ENCODE data around the gene OR6B1.
"Not testable (repeated sequence)": the region's sequence is repeated elsewhere in the genome, so short reads cannot be mapped to it uniquely, and the experiment has no call there.

The OR6B1 gene

GRCh38 chr7:144036302-144036885 lies 36.3 kb downstream of the OR6B1 start:
- ChIA-PET CTCF (interaction anchor here (1.3 kb wide), 1 partner anchor 10 kb away, joined by 3 read pairs; no protein-coding TSS in a partner anchor), POLR2A (no interaction called here)
- no peak for TF ChIP-seq BHLHE40 (IDR thresholded peaks at IDR 0.05; ENCODE audit: borderline replicate concordance)
- TF ChIP-seq ELF4 (IDR thresholded peaks at IDR 0.05): no peak
- DNase-seq (ENCODE audit: extremely low spot score): no peak

DNA sequence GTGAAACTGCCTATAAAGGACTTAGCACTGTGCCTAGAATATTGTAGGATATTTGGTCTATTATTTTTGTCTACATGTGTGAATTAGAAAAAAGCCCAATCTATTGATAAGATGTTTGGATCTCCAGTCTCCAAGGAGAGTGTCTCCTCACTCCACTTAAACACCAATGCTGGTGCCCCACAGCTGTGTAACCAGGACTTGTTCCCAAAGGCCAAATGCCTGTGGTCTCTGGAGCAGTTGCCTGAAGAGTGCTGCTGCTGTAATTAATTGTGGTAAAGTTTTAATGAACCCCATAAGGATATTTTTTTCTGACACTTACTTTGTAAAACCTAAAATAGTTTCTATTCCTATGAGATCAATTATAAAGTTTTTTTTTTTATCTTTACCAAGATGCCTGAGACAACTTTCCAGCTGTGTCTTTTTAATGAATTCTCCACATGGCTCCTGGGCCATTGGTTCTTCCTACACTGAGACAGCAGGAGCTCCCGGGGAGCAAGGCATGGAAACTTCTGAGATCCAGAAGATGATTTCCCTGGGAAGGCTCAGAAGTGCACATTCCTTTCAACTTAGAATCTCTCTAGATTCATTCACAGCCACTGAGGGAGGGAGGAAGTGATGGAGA lies 37.4 kb downstream of the OR6B1 start:
- CTCF ChIA-PET: no interaction called here
- POLR2A ChIA-PET: no interaction called here
- no peak for DNase-seq (ENCODE audit: extremely low spot score)

GRCh38 chr7:144038887-144039286 lies 38.8 kb downstream of the OR6B1 start:
- POLR2A ChIA-PET: no interaction called here
- no peak for TF ChIP-seq FOXM1 (IDR thresholded peaks at IDR 0.05; ENCODE audit: borderline replicate concordance)
- no peak for TF ChIP-seq ZNF384 (IDR thresholded peaks at IDR 0.05)
- CTCF ChIA-PET: no interaction called here
- DNase-seq (ENCODE audit: extremely low spot score): no peak

More for the DNA sequence above, 37.4 kb downstream of the OR6B1 start:
- no peak for TF ChIP-seq CTBP1 (IDR thresholded peaks at IDR 0.05; ENCODE audit: borderline replicate concordance)
- TF ChIP-seq PKNOX1 (IDR thresholded peaks at IDR 0.05): no peak

- no peak for TF ChIP-seq LEF1 (IDR thresholded peaks at IDR 0.05; ENCODE audit: borderline replicate concordance)
- no peak for TF ChIP-seq SP1 (IDR thresholded peaks at IDR 0.05)
- no peak for TF ChIP-seq HDGF (IDR thresholded peaks at IDR 0.05; ENCODE audit: borderline replicate concordance)
- DNase-seq (ENCODE audit: extremely low spot score): no peak
- ChIA-PET POLR2A (no interaction called here), CTCF (no interaction called here)
Measured at GRCh38 chr7:144048648-144049047, 48.5 kb downstream of the OR6B1 start, which contains the start of gene OR2A5. TSS of gene OR2A5 (plus strand) at chr7:144048948. CDS start at chr7:144050402, 1,454 bp downstream.

DNA sequence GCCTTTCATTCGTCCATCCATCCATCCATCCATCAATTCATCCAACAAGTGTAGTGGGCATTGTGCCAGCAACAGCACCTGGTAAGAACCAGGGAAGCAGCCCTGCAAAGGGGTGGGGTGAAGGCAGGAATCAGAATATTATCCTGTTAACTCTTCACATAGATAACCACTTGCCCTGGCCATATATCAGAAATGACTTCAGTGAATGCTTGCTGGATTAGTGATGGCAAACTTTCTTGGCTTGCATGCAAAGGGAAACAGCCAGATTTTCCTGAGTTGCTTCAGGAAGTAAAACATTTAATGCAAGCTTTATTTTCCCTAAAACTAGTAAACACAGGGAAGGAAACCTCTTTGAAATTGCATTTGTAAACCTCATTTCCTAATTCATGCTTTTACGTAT lies 49.4 kb downstream of the OR6B1 start:
- TF ChIP-seq PKNOX1 (IDR thresholded peaks at IDR 0.05) (no peak), FOXK2 (IDR thresholded peaks at IDR 0.05) (no peak), ELF4 (IDR thresholded peaks at IDR 0.05) (no peak), L3MBTL2 (conservative IDR thresholded peaks at IDR 0.05) (no peak), TARDBP (IDR thresholded peaks at IDR 0.05) (no peak), SP1 (IDR thresholded peaks at IDR 0.05) (no peak), SUZ12 (IDR thresholded peaks at IDR 0.05) (no peak), LEF1 (IDR thresholded peaks at IDR 0.05; ENCODE audit: borderline replicate concordance) (no peak), FOXA1 (IDR thresholded peaks at IDR 0.05) (no peak), HDGF (IDR thresholded peaks at IDR 0.05; ENCODE audit: borderline replicate concordance) (no peak), BHLHE40 (IDR thresholded peaks at IDR 0.05; ENCODE audit: borderline replicate concordance) (no peak), ARNT (IDR thresholded peaks at IDR 0.05) (no peak), CTBP1 (IDR thresholded peaks at IDR 0.05; ENCODE audit: borderline replicate concordance) (no peak), FOXM1 (IDR thresholded peaks at IDR 0.05; ENCODE audit: borderline replicate concordance) (no peak), NFRKB (IDR thresholded peaks at IDR 0.05) (no peak)
- POLR2A ChIA-PET: no interaction called here
- CTCF ChIA-PET: no interaction called here
- DNase-seq (ENCODE audit: extremely low spot score): no peak

DNA sequence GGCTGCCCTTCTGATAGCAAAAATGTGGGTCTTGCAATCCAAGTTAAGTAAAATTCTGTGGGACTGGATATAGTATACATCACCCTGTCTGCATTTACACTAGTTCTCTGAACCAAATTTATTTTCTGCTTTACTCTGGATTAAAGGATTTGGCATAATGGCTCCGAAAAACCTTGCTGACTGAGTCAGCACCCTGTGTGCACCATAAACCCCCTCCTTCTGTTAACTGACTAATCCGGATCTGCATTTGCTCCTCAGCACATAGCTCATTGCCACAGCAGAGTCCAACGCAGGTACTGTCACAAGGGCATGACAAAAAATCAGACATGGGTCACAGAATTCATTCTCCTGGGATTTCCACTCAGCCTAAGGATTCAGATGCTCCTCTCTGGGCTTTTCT lies 50.0 kb downstream of the OR6B1 start:
- DNase-seq (ENCODE audit: extremely low spot score): no peak
- TF ChIP-seq FOXK2 (IDR thresholded peaks at IDR 0.05) (no peak), FOXA1 (IDR thresholded peaks at IDR 0.05) (no peak), PKNOX1 (IDR thresholded peaks at IDR 0.05) (no peak), BHLHE40 (IDR thresholded peaks at IDR 0.05; ENCODE audit: borderline replicate concordance) (no peak), TARDBP (IDR thresholded peaks at IDR 0.05) (no peak), L3MBTL2 (conservative IDR thresholded peaks at IDR 0.05) (no peak), SUZ12 (IDR thresholded peaks at IDR 0.05) (no peak), ELF4 (IDR thresholded peaks at IDR 0.05) (no peak), ZNF384 (IDR thresholded peaks at IDR 0.05) (no peak), LEF1 (IDR thresholded peaks at IDR 0.05; ENCODE audit: borderline replicate concordance) (no peak), HDGF (IDR thresholded peaks at IDR 0.05; ENCODE audit: borderline replicate concordance) (no peak), FOXM1 (IDR thresholded peaks at IDR 0.05; ENCODE audit: borderline replicate concordance) (no peak), SP1 (IDR thresholded peaks at IDR 0.05) (no peak), NFRKB (IDR thresholded peaks at IDR 0.05) (no peak), ARNT (IDR thresholded peaks at IDR 0.05) (no peak), CTBP1 (IDR thresholded peaks at IDR 0.05; ENCODE audit: borderline replicate concordance) (no peak)
- ChIA-PET POLR2A (no interaction called here), CTCF (no interaction called here)

DNA sequence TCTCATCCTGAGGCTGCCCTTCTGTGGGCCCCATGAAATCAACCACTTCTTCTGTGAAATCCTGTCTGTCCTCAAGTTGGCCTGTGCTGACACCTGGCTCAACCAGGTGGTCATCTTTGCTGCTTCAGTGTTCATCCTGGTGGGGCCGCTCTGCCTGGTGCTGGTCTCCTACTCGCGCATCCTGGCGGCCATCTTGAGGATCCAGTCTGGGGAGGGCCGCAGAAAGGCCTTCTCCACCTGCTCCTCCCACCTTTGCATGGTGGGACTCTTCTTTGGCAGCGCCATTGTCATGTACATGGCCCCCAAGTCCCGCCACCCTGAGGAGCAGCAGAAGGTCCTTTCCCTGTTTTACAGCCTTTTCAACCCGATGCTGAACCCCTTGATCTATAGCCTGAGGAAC lies 50.8 kb downstream of the OR6B1 start:
- DNase-seq (ENCODE audit: extremely low spot score); CTCF ChIA-PET; POLR2A ChIA-PET: not testable (repeated sequence)
